GM21528 (cell line): ENCODE results near the gene SLC12A4.
A peak's percentile ranks its signal among the peaks of the same experiment; 100 is the strongest.
"Not testable (repeated sequence)": the region's sequence is repeated elsewhere in the genome, so short reads cannot be mapped to it uniquely, and the experiment has no call there.

Experiments used
- ATAC-seq: cut with Tn5 transposase; IDR thresholded peaks from one replicate; pipeline ENCODE4 v1.9.1; 2021; ENCODE audit warnings: mild to moderate bottlenecking, moderate library complexity; ENCODE audit not compliant: unreplicated experiment, low FRiP score

SLC12A4 gene

DNA sequence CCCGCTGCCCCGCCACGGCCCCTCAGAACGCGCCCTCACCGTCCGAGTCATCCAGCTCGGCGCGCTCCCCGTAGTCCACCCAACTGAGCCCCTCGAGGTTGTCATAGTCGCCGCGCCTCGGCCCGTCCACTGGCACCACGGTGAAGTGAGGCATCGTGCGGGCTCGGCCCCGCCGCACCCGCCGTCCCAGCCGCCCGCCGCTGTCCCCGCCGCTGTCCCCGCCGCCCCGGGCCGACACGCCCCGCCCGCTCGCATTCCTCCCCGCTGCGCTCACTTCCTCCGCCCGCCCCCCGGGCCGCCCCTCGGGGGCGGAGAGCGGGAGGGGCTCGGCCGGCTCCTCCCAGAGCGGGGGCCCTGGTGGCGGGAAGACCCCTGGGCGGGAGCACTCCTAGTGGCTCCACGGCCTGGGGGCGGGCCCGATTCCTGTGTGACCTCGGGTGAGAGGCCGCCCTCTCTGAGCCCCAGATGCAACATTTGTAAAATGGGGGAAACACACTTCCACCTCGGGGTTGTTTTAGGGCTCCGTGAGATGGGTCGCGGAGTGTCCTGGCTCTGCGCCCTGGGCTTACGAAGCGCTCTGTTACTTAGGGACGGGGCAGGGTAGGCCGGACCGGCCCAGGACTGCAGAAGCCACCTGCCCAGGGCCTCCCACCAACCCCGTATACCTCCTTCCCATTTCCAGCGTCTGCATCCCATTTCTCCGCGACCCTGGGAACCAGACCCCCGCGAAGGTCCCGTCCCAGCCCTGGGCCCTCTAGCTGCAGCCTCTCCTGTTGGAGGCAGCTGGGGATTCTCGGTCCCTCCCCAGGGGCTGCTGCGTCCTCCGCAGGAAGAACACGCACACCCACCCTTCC, at the start of gene SLC12A4:
TSS of gene SLC12A4 (minus strand) at position 238 of the 854 bp plus-strand sequence. CDS start at position 154, 84 bp downstream.
- ATAC-seq, result peak; percentile 80

- ATAC-seq, result no peak
Observed at GRCh38 chr16:68015681-68016080, 47.2 kb upstream of the SLC12A4 start, which contains the start of gene DPEP2NB. DPEP2NB (minus strand) TSS chr16:68015911; CDS start chr16:68015770, 141 bp downstream.

DNA sequence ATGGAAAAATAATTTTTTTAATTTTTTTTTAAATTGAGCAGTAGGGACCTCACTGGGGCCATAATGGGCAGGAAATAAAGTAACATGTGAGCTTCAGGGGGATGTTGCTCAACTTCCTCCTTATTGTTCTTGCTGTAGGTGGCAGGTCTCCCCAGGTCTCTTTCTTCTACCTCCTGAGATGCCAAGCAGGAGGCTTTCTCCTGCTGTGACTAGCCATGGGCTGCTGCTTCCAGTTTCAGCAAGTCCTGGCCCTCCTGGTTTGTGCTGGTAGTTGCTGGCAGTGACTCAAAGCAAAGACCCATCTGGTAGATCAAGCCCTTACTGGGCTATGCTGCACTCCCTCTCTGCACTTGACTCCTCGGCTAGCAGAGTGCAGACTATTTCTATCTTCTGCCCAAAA, 45.0 kb upstream of the SLC12A4 start:
- ATAC-seq, result no peak

- ATAC-seq, result not testable (repeated sequence)
Observed at GRCh38 chr16:68009872-68010271, 41.4 kb upstream of the SLC12A4 start.

DNA sequence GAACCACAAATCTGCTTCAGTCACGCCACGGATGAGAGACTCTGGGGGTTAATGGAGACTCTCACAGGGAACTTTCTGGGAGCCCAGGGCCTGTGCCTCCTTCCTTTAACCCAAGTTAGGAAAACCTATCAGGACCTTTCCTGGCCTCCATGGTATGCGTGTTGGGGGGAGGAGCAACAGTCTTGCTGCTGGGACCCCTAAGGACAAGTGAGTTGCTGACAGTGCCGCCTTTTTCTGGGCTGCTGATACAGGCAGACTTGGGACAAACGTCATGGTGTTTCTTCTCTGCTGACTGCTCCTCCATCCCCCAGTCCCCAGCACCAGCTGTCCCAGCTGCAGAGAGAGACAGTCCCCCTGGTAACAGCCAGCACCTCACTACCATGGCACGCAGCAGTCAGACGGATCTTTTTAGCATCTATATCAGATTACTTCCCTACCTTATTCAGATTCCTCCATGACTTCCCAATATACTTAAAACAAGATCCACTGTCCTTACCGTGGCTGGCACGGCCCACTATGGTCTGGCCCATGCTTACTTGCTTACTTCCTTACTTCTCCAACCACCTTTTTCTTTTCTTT, 40.8 kb upstream of the SLC12A4 start:
- no peak for ATAC-seq

- no peak for ATAC-seq
Observed at GRCh38 chr16:68005786-68006286, 37.4 kb upstream of the SLC12A4 start.

DNA sequence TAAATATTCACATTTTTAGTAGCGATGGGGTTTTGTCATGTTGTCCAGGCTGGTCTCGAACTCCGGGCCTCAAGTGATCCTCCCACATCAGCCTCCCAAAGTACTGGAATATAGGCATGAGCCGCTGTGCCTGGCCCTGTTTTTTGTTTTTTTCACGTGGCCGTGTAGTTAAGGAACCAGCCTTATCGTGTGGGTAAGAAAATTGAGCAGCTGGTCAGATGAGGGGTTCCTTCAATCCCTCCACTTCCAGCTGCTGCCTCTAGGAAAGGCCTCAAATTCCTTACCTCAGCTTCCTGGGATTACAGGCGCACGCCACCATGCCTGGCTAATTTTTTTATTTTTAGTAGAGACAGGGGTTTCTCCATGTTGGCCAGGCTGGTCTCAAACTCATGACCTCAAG, 36.8 kb upstream of the SLC12A4 start:
- ATAC-seq, result no peak

DNA sequence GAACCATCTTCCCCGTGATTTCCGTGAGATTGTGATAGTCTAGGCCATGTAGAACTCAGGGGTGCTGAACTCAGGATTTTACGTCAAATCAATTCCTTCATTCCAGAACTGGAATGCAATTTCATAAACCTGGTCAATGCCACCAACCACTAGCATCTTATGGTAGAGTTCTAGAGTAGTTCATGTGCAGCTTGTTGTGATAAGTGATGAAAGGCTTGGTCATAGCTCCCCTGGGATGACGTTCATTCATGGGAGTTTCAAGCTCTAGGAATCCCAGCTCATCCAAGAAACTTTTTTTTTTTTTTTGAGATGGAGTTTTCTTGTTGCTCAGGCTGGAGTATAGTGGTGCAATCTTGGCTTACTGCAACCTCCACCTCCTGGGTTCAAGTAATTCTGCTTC, 34.6 kb upstream of the SLC12A4 start:
- ATAC-seq, result no peak

DNA sequence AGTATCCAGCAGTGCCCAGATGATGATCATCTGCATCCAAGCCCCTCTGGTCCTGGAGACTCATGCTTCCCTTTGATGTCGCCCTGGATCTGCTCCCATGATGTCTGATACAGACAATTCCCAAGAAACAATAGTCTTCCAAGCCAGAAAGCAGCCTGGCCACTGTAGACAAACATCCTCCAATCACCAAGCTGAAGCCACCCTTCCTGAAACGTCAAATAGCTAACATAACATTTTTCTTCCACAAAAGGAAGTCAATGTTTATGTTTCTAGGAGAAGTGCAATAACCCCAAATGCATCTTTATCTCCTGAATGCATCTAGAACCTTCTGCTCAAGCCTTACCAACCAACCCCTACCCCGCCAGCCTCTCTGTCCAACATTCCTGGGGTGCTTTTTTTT, 32.0 kb upstream of the SLC12A4 start:
- no peak for ATAC-seq

- no peak for ATAC-seq
Observed at GRCh38 chr16:67999985-68000384, 31.5 kb upstream of the SLC12A4 start.

GRCh38 chr16:67998779-67999688, 30.6 kb upstream of the SLC12A4 start, which contains the start of gene DPEP2:
DPEP2 (minus strand) TSS chr16:67999484; CDS start chr16:67993212, 6,272 bp downstream.
- not testable (repeated sequence) for ATAC-seq

DNA sequence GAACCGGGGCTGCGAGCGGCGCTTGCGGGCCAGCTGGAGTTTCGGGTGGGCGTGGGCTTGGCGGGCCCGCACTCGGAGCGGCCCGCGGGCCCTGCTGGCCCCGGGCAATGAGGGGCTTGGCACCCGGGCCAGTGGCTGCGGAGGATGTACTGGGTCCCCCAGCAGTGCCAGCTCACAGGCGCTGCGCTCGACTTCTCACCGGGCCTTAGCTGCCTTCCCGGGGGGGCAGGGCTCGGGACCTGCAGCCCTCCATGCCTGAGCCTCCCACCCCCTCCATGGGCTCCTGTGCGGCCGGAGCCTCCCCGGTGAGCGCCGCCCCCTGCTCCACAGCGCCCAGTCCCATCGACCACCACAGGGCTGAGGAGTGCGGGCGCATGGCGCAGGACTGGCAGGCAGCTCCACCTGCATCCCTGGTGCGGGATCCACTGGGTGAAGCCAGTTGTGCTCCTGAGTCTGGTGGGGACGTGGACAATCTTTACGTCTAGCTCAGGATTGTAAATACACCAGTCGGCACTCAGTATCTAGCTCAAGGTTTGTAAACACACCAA, 29.9 kb upstream of the SLC12A4 start:
- ATAC-seq, result not testable (repeated sequence)

- ATAC-seq, result no peak
Observed at GRCh38 chr16:67996666-67997065, 28.2 kb upstream of the SLC12A4 start.

- ATAC-seq, result no peak
Observed at GRCh38 chr16:67995423-67995822, 27.0 kb upstream of the SLC12A4 start.

DNA sequence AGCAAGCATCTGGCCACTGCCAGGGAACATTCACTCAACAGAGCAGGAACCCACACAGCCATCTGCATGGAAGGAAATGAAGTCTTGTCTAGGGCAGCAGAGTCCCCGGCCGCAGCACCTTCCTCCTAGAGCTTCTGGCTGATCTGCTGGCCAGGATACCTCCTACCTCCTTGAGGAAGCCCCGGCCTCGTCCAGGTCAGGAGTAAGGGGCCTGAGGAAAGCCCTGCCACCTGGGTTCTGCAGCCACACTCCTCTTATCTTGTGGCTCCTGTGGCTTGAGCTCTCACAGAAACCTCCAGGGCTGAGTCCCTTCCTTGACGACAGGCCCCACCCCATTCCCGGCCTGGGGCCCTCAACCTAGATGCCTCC, 25.6 kb upstream of the SLC12A4 start:
- ATAC-seq, result not testable (repeated sequence)

- peak; percentile 83 for ATAC-seq
Observed at GRCh38 chr16:67993207-67994039, 25.0 kb upstream of the SLC12A4 start.

GRCh38 chr16:67992661-67993206, 24.3 kb upstream of the SLC12A4 start:
- ATAC-seq, result no peak

GRCh38 chr16:67990018-67990386, 21.6 kb upstream of the SLC12A4 start:
- no peak for ATAC-seq
